HG02970 (cell line): ENCODE measurements around the gene CD74.

Experiments used
- ATAC-seq: cut with Tn5 transposase; IDR thresholded peaks from one replicate; pipeline ENCODE4 v1.9.1; 2021; ENCODE audit warnings: mild to moderate bottlenecking, moderate library complexity, moderate number of reproducible peaks; ENCODE audit not compliant: unreplicated experiment, low FRiP score

Gene CD74

DNA sequence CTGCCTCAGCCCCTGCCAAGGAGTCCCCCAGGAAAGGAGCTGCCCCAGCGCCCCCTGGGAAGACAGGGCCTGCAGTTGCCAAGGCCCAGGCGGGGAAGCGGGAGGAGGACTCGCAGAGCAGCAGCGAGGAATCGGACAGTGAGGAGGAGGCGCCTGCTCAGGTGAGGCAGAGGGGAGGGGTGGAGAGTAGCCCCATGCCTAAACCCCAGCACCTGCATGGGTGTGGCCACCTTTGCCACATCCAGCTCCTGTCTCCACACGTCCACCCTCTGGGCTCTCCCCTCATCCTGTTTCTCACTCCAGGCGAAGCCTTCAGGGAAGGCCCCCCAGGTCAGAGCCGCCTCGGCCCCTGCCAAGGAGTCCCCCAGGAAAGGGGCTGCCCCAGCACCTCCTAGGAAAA, 38.1 kb downstream of the CD74 start:
- ATAC-seq = no peak

GRCh38 chr5:150372639-150373038, 40.1 kb downstream of the CD74 start:
- ATAC-seq = no peak

DNA sequence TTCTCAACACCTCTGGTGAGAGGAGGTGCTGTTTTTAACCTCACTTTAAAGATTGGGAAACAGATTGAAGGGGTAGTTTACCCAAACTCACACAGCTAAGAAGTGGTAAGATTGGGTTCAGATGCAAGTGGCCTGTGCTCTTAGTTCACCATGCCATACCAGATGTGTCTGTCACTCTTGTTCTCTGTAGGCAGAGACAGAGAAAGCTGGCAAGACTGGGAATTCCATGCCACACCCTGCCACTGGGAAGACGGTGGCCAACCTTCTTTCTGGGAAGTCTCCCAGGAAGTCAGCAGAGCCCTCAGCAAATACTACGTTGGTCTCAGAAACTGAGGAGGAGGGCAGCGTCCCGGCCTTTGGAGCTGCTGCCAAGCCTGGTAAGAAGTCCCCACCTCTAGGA, 44.2 kb downstream of the CD74 start:
- no peak for ATAC-seq

DNA sequence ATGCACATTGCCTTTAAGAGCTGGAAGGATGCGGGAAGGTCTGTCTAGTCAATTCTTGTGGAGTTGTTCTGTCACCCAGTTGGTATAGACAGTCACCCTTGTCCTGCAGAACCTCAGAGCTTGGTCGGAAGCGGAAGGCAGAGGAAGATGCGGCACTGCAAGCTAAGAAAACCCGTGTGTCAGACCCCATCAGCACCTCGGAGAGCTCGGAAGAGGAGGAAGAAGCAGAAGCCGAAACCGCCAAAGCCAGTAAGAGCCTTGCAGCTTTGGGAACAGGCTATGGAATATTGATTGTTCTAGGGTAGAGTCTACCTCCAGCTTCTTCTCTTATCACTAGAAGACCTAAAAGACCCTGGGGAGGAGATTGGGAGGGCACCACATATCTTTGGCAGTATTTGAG, 48.7 kb downstream of the CD74 start:
- ATAC-seq = no peak

GRCh38 chr5:150363185-150363584, 49.5 kb downstream of the CD74 start:
- ATAC-seq = no peak

GRCh38 chr5:150361301-150361700, 51.4 kb downstream of the CD74 start:
- no peak for ATAC-seq

- no peak for ATAC-seq
Observed at GRCh38 chr5:150358261-150359095, 54.2 kb downstream of the CD74 start.

DNA sequence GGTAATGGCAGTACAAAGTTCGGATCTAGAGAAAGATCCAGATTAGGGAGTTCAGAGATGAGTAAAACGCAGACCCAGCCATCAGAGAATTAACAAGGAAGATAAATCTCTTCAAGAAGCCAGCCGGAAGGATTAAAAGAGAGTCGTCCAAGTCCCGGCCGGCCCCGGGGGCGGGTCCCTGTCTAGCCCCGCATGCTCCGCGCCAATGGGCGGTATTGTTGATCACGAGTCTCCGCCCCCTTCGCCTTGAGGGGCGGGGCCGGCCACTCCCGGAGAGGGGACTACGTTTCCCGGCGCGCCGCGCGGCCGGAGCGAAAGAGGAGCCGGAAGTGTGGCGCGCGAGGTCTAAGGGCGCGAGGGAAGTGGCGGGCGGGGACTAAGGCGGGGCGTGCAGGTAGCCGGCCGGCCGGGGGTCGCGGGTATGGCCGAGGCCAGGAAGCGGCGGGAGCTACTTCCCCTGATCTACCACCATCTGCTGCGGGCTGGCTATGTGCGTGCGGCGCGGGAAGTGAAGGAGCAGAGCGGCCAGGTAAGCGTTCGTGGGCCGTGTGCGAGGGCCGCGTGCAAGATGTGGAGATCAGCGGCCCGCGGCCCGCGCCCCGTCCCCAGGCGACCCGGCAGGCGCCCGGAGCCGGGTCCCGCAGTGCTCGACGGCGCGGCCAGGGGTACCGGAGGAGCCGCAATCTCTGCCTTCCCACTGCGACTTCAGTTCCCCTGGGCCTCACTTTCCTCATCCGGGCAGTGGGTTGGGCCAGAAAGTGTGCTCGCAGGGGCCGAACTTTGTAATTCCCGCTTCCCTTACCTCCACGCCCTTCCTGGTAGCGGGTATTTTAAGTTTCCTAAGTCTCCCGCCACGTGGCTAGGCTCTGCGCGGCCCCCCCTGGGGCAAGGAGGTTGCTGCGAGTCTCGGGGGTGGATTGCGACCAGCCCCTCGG, 55.1 kb downstream of the CD74 start, which contains the start of gene TCOF1:
Gene TCOF1 (plus strand): TSS at position 372 of the 935 bp plus-strand sequence. CDS start 50 bp downstream, at position 422.
- peak; percentile 96 for ATAC-seq

DNA sequence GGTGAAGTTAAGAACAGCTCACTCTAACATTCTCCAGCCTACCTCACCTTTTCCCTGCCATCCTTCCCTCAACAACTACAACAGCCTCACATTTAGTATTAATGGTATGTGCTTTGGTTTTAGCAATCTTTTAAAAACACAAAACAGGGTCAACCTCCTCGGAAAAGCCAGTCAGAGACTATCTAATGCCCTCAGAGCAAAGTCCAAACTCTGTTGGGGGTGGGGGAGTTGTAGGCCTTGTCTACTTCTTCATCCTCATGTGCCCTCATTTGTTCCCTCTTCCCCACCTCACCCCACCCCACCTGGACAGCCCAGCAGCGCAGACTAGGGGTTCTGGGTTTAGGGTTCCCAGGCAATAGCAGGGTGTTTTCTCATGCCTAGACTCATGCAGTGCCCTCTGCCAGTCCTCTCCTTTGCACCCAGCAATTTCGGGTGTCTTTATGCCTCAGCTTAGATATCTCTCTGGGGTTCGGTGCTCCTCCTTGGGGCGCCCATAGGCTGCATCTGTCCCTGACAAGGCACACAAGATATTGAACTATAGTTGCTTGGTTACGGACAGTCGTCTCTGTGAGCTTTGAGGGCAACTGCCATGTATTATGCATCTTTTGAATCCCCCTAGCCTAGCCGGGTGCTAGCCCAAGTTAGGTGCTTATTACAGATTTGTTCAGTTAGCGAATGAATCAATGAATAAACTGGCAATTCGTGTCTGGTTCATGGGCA, 56.0 kb downstream of the CD74 start:
- no peak for ATAC-seq

GRCh38 chr5:150355791-150356190, 56.9 kb downstream of the CD74 start:
- no peak for ATAC-seq

GRCh38 chr5:150353032-150353675, 59.6 kb downstream of the CD74 start:
- no peak for ATAC-seq

DNA sequence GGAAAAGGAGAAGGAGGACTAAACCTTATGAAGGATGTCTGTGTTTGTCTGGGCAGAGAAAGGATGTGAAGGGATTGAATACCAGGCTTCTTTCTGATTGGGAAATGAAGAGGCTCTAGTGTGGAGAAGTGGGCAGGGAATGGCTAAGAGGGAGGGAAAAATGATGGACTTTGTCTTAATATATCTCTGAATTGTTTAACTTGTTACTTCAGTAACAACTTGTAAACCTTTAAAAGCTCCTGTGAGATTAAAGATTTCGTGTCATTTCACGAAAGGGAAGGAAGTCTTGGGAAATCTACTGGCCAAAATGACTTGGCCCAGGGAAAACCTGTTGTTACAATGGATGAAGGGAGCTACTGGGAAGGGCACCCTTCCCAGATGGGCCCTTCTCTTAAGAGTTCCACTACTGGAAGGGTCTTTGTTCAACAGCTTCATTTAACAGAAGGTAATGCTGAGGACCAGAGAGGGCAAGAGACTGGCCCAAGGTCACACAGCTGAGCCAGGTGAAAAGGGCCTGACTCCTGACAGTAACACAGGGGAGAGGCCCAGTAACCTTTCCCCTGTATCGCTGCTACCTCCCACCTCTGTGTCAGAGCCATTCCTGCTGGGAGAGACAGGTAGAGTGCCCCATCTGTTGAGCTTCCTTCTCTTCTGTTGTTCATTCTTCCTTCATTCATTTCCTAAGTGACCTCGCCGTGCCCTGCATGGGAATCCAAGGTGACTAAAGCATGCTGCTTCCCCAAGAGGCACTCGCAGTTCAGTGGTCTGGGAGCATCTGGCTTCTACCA, 60.3 kb downstream of the CD74 start:
- ATAC-seq = no peak
